Inferior parietal cortex (tissue), 1 donor: ENCODE results near the gene BABAM2.

Experiments used
- DNase-seq: peaks from one replicate; pipeline ENCODE4 v3.0.0-alpha.2; 2016; ENCODE audit errors: extremely low spot score

The BABAM2 gene

GRCh38 chr2:28162564-28162963 is 272.0 kb downstream of the BABAM2 start:
- no peak for DNase-seq

GRCh38 chr2:28163028-28163427 is 272.5 kb downstream of the BABAM2 start:
- DNase-seq: no peak

- DNase-seq: no peak
Measured at GRCh38 chr2:28163627-28164279, 273.2 kb downstream of the BABAM2 start.

- peak; percentile 38 for DNase-seq
Measured at GRCh38 chr2:28164280-28164801, 273.8 kb downstream of the BABAM2 start.

GRCh38 chr2:28165087-28165635 is 274.6 kb downstream of the BABAM2 start:
- no peak for DNase-seq

- DNase-seq: no peak
Measured at GRCh38 chr2:28166956-28167355, 276.4 kb downstream of the BABAM2 start.

- no peak for DNase-seq
Measured at GRCh38 chr2:28168376-28168775, 277.8 kb downstream of the BABAM2 start.

GRCh38 chr2:28169492-28169891 is 279.0 kb downstream of the BABAM2 start:
- DNase-seq: no peak

- DNase-seq: no peak
Measured at GRCh38 chr2:28172114-28172898, 281.8 kb downstream of the BABAM2 start.

GRCh38 chr2:28173377-28173776 is 282.8 kb downstream of the BABAM2 start:
- DNase-seq: no peak

GRCh38 chr2:28174211-28174610 is 283.7 kb downstream of the BABAM2 start:
- no peak for DNase-seq

- DNase-seq: no peak
Measured at GRCh38 chr2:28175028-28175427, 284.5 kb downstream of the BABAM2 start.

- no peak for DNase-seq
Measured at GRCh38 chr2:28178946-28179345, 288.4 kb downstream of the BABAM2 start.

GRCh38 chr2:28181801-28182200 is 291.3 kb downstream of the BABAM2 start:
- DNase-seq: no peak

GRCh38 chr2:28182348-28182747 is 291.8 kb downstream of the BABAM2 start:
- no peak for DNase-seq

GRCh38 chr2:28185153-28185552 is 294.6 kb downstream of the BABAM2 start:
- no peak for DNase-seq

GRCh38 chr2:28185891-28186290 is 295.4 kb downstream of the BABAM2 start:
- DNase-seq: no peak

- DNase-seq: no peak
Measured at GRCh38 chr2:28187186-28187585, 296.7 kb downstream of the BABAM2 start.

GRCh38 chr2:28188436-28188835 is 297.9 kb downstream of the BABAM2 start:
- no peak for DNase-seq

GRCh38 chr2:28193630-28194403 is 303.3 kb downstream of the BABAM2 start:
- no peak for DNase-seq

GRCh38 chr2:28199995-28200679 is 309.6 kb downstream of the BABAM2 start:
- no peak for DNase-seq
